GM12891 (cell line): ENCODE data around the gene TMEM38B.

Source experiments
- PAX5 ChIP-seq: IDR thresholded peaks from 2 replicates; pipeline ENCODE4 v1.6.1; 2011; ENCODE audit warnings: low read length, moderate library complexity, mild to moderate bottlenecking; ENCODE audit not compliant: insufficient read depth, severe bottlenecking
- POLR2A ChIP-seq: IDR thresholded peaks from 2 replicates; pipeline ENCODE4 v1.6.1; 2011; ENCODE audit warnings: low read depth, low read length, control low read depth
- POLR2AphosphoS5 ChIP-seq: IDR thresholded peaks from 2 replicates; pipeline ENCODE4 v1.6.1; 2011; ENCODE audit warnings: low read depth, low read length, control low read depth
- POU2F2 ChIP-seq: IDR thresholded peaks from 2 replicates; pipeline ENCODE4 v1.6.1; 2011; ENCODE audit warnings: low read depth, mild to moderate bottlenecking, control low read depth, low read length, moderate library complexity
- SPI1 ChIP-seq: IDR thresholded peaks from 2 replicates; pipeline ENCODE4 v1.6.1; 2011; ENCODE audit warnings: low read depth, low read length, control low read depth
- TAF1 ChIP-seq: IDR thresholded peaks from 2 replicates; pipeline ENCODE4 v1.6.1; 2011; ENCODE audit warnings: low read depth, low read length, control low read depth

DNA sequence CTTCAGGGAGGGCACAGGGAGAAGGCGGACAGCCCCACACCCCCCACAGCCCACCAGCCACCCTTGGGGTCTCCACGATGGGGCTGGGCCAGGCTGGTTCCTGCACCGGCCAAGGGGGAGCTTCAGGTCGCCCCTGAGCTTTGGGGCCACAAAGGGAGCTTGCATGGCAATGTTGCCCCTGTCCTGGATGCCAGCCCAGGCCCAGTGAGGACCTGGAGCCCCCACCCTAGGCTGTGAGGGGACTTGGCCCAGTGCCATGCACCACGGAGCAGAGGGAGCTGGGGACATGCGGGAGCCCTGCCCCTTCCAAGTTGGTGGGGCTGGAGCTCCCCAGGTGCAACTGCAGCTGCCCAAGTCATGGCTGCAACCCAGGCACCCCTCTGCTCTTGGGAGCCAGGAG lies 18.4 kb downstream of the TMEM38B start:
- TF ChIP-seq POLR2A = no peak
- TF ChIP-seq POLR2AphosphoS5 = no peak
- no peak for TF ChIP-seq POU2F2
- TF ChIP-seq TAF1 = no peak
- no peak for TF ChIP-seq SPI1
- no peak for TF ChIP-seq PAX5
